Islet precursor cell (in vitro differentiated cells): ENCODE results near the gene GFPT1.

Experiments used
- DNase-seq: peaks from one replicate; pipeline ENCODE4 v3.0.0-alpha.2; 2018

GFPT1 gene

DNA sequence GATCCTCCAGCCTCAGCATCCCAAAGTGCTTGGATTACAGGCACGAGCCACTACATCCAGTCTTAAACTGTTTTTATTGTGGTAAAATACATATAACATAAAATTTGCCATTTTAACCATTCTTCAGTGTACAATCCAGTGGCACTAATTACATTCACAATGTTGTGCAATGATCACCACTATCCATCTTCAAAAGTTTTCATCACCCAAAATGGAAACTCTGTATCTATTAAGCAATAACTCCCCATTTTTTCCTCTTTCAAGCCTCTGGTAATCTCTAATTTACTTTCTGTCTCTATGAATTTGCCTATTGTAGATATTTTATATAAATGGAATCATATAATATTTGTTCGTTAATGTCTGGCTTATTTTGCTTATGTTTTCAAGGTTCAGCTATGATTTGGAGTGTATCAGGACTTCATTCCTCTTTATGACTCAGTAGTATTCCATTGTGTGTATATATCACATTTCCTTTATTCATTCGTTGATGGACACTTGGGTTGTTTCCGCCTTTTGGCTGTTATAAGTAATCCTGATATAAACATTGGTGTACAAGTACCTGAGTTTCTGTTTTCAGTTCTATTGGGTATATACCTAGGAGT is 71.8 kb downstream of the GFPT1 start:
- no peak for DNase-seq

DNA sequence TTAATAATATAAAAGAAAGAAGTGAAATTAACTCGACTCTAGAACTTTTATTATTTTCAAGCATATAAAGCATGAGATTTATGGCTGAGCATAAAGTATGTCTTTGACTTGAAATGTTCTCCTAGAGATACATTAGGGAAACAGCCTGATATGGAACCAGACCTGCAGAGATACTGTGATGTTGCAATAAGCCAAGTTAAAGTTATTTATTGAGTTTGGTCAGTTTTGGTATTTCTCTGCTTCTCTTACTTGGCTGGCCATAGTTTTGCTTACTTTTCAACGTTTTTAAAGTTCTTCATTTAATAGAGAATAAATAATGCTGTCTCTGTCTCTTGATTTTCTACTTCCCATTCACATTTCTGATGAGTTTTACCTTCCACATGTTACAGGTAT is 76.0 kb downstream of the GFPT1 start:
- DNase-seq = no peak

DNA sequence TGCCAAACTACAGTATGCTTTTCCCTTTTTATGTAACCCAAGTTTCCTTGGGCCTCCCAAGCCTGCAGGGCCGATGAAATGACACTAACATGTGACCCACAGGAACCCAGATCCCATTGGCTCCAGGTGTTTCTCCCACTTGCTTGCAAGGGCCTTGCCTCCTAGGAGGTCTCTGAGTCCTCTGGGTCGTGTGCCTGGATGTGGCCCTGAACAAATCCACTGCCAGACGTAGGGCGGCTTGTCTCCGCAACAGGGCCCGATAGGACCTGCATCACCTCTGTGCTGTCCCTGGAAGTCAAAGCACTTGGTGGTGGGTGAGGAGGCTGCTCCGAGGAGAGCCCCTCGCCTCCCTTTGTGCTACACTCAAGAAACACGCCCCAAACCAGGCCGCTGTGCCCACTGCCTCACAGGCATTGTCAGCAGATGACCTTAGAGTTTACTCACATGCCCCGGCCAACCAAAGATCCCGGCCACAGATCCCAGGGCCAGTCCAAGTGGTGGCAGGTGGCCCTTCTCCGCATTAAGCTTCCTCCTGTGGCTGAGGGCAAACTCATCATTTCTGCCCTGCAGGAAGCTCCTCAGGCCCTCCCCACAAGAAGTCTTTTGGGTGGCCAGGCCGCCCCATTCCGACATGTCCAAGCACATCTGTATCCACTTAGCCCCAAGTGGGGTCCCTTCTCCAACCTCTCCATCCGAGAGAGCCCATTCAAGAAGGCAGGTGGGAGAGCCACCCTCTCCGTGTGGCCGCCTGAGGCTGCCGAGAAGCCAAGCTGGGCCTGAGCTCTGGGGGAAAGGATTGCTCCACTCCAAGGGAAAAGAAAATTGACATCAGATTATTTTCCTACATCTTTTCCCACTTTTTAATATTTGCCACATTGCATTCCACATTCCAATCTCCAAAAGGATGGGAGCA is 76.7 kb downstream of the GFPT1 start:
- DNase-seq = no peak

DNA sequence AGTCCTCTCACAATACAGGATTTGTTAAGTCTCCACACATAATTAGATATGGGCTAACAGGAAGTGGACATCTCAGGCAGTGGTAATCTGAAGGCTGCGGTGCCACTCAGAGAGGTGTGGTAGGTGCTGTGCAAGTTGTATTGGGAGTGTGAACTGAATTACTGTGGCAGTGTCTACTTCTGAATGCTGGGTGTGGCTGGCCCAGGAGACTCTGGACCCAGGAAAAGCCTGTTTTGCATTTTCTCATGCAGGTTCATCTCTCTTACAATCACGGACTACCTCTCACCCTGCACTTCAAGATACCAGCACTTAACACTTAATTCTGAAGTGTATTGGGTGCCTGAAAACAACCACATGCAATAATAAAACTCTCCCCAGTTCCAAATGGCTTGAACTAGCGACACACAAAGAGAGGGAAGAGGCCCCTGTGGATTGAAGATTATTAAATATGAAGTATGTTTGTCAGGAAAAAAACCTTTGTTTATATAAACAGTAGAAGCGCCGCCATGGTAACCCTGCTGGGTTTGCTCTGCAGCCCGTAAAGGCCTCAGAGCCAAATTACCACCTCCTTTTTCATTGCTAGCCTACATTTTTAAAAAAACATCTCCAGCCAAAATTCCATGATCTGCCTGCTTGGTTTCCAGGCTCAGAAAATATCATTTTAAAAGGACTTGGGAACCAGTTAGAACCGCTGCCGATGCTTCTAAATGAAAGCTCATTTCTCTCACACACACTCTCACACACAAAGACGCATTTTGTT is 77.5 kb downstream of the GFPT1 start:
- DNase-seq = no peak

DNA sequence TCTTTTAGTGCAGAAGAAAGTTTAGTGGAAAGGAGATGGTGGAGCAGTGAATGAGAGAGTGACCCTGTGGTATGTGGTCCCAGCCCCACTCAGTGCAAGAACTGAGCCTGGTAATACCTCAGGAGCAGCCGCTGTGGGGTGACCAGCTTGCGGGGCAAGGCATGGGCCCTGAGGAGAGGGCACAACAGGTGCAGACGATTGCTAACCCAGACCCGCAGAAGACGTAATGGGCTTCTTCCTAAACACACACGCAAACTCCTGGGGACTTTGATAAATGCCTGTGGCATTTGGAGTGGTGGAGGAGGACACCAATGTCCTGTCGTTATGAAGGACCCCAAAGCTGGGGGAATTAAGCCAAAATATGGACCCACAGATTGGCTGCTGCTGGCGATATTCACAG is 78.7 kb downstream of the GFPT1 start:
- DNase-seq = no peak

DNA sequence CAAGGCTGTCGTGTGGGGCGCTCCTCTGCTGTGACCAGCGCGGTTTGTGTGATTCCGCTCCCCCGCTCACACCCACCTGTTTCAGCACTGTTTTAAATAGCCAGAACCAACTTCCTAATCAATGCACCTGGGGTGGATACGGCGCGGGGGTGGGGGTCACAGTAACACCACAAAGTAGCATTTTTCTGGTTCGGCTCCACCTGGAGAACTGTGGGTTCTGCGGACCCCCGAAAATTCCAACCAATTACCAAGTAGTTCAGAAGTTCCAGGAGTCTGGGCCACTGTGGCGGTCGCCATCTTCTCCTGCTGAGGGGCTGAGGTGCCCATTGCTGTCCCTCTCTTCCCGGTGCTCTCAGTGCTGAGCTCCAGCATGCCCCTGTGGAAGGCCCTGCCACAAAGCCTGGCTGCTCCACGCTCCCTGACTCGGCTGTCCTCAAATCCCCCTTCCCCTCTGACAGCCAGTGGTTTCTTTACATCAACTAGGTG is 79.4 kb downstream of the GFPT1 start:
- no peak for DNase-seq

DNA sequence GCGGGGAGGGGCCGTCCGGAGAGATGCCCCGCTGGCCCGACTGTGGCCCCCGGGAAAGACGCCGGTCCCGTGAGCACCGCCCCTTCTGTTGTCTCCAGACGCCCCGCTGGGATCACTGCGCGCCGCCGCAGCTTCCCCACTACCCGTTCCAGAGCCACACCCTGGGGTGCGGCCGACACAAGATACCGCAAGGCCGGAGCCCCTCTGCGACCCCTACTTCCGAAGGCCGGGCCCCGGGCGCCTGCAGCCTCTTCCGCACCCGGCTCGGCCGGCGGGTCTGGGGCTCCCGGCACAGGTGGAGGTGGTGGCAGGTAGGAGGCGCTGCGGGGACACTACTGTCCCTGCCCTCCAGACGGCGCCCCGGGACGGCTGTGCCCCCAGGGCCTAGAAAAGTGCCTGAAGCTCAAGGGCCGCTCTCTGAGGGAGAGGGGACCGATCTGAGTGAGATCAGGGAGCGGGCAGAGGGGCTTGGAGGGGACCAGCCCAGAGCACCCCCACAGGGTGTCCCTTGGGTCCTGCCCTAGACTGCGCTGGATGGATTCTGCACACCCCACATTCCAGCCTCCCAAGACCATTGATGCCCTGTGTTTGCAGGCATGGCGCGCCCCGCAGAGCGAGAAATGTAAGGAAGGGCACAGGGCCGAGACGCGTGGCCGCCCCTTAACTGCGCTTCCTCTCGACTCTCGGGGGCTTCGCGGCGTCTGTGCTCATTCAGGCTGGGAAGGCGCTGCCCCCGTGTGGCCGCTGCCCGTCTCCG is 80.0 kb downstream of the GFPT1 start:
- peak; percentile 90 for DNase-seq

DNA sequence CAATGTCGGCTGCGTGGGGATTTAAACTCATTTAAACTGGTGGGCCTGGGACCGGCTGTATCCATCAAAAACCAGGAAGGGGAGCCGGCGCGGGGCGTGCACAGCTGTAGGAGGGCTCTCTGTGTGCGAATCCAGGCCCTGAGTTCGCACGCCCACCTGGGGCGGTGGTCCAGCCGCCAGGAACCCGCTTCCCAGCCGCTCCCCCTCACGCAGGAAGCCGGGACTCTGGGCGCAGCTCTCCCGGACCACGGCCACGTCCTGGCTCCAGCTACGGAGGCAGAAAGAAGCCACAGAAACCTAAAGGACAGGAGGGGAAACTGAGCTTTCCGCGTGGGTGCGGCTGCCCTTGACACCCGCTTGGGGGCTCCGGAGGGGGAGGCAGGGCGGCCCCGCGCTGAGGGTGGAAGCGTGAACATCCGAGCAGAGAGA is 80.6 kb downstream of the GFPT1 start:
- no peak for DNase-seq

DNA sequence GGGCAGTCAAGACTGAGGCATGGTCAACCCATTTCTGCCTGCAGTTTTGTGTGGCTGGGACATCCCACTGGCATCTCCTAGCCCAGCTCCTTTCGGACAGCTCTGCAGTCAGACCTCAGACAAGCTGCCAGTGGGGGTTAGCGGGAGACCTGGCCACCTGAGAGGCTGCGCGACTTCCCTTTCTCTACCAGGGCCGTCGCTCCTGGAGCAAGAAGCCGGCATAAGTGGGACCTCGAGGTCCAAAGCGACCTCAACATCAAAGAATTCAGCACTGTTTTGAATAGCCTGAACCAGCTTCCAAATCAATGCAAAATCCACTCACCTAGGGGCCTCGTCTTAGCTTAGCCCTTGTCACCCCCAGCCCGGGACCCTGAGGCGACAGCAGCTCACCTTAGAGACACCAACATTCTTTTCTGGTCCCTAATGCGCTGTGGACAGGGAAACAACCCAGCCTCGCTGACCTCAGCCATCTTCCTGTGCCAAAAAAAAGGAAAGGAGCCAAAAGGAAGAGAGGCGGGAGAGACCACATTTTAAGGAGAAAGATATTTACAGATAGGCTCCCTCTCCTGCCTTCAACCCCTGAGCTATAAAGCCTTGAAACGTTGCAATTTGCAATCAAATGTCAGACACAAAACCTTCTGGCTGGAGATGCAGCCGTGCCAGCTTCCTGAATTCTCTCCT is 81.2 kb downstream of the GFPT1 start:
- no peak for DNase-seq

DNA sequence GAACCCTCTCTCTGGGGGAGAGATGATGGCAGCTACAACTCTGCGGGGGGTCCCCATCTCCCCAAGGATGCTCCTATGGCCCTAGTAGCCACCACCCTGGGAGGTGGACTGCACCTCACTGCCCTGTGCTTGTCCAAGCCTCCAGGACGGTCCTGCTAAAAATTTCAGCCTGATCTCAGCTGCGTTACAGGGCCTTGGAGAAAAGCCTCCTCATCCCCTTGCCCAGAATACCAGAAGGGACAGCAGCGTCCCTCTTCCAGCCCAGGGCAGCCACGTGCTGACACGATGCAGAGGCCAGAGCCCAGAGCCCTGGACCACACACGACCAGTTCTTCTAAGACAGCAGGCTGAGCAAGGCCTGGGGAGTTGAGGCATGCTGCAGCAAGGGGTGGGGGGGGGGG is 81.9 kb downstream of the GFPT1 start:
- DNase-seq = no peak

DNA sequence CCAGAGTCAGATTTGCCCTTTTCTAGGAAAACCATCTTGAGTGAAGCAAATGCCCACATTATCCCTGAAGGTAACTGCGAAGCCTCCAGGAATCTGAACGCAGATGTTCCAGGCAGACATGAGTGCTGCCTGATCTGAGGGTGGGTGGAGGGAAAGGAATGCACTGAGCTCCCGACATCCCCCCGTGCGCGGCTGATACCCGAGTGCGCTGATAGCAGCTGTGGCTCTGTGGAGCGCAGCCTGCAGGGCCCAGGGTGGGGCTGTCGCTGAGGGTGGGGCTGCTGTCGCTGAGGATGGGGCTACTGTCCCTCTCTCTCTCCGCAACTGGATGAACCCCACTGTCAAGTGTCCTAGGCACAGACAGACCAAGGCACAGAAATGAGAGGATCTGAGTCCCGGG is 82.4 kb downstream of the GFPT1 start:
- no peak for DNase-seq

DNA sequence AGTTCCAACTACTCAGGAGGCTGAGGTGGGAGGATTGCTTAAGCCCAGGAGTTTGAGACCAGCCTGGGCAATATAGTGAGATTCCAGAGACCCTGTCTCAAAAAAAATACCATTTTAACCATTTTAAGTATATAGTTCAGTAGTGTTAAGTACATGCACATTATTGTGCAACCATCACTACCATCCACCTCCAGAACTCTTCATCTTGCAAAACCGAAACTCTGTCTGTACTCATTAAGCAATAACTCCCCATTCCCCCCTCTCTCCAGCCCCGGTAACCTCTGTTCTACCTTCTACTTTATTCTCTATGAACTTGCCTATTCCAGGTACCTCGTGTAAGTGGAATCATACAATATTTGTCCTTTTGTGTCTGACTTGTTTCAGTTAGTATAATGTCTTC is 86.4 kb downstream of the GFPT1 start:
- DNase-seq = no peak

DNA sequence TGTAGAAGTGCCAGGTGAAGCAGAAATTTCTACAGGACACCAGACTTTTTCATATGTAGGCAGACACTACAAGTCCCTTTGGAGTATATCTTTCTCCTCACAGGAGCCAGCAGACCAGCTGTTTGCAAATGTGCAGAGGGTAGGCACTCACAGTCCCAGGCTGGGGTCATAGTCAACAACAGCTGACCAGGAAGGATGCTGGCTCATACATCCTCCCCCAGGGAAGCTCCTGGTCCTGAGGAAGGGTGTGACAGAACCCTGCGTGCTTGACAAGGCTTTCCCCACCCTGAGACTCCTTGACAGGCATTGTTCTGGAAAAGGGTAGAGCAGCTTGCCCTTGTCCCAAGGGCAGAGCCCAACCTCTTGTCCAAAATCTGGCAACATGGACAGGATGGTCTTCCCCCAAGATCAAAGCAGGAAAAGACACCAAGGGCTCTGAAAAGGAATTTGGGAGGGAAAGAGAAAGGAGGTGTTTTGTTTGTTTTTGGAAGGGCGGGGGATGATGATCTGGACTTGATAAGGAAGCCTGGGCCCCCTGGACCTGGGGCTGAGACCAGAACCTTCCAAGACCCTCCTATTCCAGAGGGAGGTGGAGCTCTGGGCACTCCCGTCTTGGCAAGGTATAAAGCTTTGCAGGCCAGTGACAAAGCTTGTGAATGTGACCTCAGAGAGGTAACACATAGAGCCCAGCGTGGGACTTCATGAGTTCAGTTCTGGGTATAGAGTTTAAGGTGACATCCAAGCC is 87.1 kb downstream of the GFPT1 start:
- no peak for DNase-seq

DNA sequence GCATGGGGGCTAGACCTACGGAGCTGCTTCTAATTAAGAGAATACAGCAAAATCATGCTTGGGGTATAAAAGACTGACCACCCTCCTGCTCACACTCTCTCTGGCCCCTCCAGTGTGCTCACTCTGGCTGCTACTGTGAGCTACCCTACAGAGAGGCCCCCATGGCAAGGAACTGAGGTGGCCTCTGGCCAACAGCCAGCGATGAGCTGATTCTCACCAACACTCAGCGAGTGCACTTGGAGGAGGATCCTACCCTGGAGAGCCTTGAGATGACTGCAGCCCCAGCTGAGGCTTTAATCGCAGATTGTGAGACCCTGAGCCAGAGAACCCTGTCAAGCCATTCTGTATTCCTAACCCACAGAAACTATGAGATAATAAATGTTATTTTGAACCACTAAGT is 88.2 kb downstream of the GFPT1 start:
- no peak for DNase-seq

DNA sequence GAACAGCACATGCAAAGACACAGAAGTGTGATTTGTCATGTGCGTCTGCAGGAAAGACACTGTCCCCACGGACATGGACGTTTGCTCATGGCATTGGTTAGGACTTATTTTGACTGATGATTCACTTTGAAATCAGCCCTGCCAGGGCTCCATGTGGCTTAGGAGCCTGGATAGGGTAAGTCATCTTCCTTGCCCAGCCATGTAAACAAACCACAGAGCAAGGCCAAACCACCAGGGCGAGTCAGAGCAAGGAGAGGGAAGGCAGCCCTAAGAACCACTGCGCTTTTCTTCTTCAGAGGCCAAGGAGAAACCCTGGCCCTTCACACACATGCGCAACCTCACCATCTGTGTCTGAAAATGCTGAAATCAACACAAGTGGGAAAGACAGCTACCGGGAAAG is 88.8 kb downstream of the GFPT1 start:
- peak; percentile 79 for DNase-seq

DNA sequence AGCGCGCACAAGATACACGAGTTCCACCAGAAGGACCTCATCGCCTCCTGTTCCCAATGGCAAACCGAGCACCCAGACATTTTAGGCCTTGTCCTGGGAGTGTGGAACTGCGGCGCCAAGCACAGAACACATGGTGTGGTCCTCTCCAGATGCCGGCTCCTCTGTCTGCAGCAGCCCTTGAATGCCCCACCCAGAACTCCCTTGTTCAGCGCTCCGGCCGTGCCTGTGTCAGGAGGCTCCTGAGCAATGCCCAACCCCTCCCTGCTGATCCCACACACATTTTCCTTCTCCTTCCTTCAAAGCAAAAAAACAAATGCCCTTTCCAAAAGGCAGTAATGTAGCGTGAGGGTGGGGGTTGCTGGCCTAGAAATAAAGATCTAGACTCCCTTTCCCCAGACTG is 89.8 kb downstream of the GFPT1 start:
- DNase-seq = no peak

DNA sequence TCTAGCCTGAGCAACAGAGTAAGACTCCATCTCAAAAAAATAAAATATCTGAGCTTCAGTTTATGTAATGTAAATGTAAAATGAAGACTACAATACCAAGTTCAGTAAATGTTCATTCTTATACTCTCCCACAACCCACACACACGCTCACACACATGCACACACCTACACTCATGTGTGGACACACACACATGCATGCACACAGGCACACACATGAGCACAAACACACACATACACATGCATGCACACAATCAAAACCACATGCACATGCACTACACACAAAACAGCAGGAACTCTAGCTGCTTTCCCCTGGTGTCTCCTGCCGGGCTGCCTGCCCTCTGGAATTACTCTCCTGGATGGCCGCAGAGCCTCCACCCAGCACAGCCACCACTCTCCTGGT is 90.6 kb downstream of the GFPT1 start:
- DNase-seq = no peak

DNA sequence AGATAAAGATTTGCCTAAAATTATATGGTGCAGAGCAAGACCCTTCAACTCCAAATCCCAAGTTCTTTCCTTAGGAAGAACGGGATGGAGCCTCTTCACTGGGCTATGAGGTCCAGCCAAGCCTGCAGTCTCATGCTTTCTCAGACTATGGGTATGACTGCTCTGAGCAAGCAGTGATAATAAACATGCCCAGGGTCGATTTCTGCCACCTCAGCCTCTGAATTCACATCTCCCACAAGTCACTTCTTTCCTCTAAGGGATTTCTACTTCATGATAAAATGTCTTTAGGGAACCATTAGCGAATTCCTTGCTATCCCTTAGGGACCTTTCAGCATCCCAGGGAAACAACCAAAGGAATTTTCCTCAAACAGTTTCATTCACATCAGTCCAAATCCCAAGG is 94.8 kb downstream of the GFPT1 start:
- DNase-seq = no peak

DNA sequence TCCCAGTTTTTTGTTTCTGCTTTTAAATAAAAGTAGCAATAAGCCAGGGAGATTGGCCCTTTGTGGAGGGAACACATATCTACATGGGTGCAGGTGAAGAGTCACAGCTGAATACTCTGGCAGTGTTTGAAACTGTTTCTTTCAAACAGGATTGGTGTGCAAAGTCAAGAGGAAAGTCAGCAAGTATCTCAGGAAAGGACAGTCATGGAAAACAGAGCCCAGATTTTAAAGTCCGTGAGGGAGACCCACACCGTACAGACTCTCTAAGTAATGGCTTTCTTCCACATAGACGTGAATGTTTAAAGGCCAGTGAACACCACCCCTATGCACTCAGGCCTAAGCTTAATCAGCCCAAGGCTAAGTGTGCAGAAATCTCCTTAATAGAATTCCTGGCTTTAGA is 95.3 kb downstream of the GFPT1 start:
- DNase-seq = no peak

DNA sequence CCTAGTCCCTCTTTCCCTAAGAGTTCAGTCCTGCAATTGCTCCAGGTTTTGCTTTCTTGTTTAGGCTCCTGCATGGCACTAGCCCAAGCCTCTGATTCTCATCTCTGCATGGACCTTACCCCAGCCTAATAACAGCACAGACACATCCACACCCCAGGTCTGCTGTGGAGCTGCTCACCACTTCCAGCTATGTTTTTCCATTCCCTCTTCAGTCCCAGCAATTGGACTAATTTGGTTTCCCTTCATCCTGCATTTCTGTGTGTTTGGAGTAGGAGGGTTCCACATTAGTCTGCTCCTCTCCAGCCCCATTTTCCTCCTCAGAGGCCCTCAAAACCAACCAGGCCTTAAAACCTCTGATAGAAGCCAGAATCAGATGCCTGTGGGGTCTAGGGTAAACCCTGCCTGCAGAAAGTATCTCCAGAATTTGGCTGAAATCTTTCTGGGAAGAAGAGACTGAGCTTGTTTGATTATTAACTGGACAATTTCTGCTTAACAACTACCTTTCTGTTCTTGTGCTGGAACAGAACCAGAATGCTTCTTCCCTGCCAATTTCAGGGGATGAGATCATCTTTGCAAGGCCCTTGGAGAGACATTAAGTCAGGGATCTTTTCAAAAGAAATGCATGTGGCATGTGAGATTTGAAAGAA is 95.9 kb downstream of the GFPT1 start:
- no peak for DNase-seq

DNA sequence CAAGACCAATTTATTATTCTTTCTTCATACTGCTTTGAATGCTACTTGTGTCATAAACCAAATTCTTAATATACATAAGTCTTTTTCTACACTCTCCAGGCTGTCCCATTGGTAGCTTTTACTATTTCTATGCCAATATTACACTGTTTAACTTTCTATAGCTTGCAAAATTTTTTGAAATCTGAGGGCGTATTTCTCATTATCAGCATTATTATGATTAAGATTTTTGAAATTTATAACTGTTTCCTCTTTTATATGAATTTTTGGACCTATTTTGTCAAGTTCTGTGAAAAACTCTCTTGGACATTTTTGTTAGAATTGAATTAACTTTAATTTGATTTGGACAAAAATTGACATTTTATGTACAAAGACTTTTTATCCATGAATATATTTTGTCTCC is 98.6 kb downstream of the GFPT1 start:
- no peak for DNase-seq
